OCI-LY3 (cell line): ENCODE results near the gene GRID1.

Experiments used
- H2AFZ ChIP-seq: fragments of 200-600, 300-600 bp; shearing (Covaris generic); 2 replicates; pipeline ENCODE4 v1.6.0; 2014; ENCODE audit warnings: antibody characterized with exemption, low read depth, low read length
- H3K27ac ChIP-seq: fragments of 200-600, 300-600 bp; sonication (generic); 2 replicates; pipeline ENCODE4 v1.5.1; 2014; ENCODE audit warnings: mild to moderate bottlenecking, low read length, moderate library complexity, mixed read lengths
- H3K27me3 ChIP-seq: fragments of 200-600, 300-600 bp; sonication (generic); 2 replicates; pipeline ENCODE4 v1.6.1; 2014; ENCODE audit warnings: low read depth, low read length, mixed read lengths
- H3K36me3 ChIP-seq: fragments of 200-600, 300-600 bp; sonication (generic); replicated peaks from 2 replicates; pipeline ENCODE3; 2014; ENCODE audit warnings: low read depth, low read length, mixed read lengths
- H3K4me1 ChIP-seq: fragments of 300-600, 200-600 bp; sonication (generic); 2 replicates; pipeline ENCODE4 v1.6.1; 2014; ENCODE audit warnings: low read length, mixed read lengths
- H3K4me2 ChIP-seq: fragments of 200-600, 300-600 bp; sonication (generic); 2 replicates; pipeline ENCODE4 v1.6.1; 2014; ENCODE audit warnings: low read length, mixed read lengths
- H3K4me3 ChIP-seq: fragments of 300-600, 200-600 bp; sonication (generic); 2 replicates; pipeline ENCODE4 v1.5.1; 2014; ENCODE audit warnings: antibody characterized with exemption, mild to moderate bottlenecking, low read length, moderate library complexity
- H3K79me2 ChIP-seq: fragments of 300-600, 200-600 bp; shearing (Covaris generic); 2 replicates; pipeline ENCODE4 v1.6.1; 2014; ENCODE audit warnings: mild to moderate bottlenecking, low read length, mixed read lengths
- H3K9ac ChIP-seq: fragments of 300-600, 200-600 bp; shearing (Covaris generic); 2 replicates; pipeline ENCODE4 v1.6.0; 2014; ENCODE audit warnings: mild to moderate bottlenecking, low read length, moderate library complexity
- H3K9me3 ChIP-seq: fragments of 200-600, 300-600 bp; shearing (Covaris generic); 2 replicates; pipeline ENCODE4 v1.6.1; 2014; ENCODE audit warnings: low read length, mixed read lengths; ENCODE audit not compliant: insufficient read depth
- H4K20me1 ChIP-seq: fragments of 200-600, 300-600 bp; sonication (generic); 2 replicates; pipeline ENCODE4 v1.6.1; 2016; ENCODE audit warnings: low read length, mixed read lengths; ENCODE audit not compliant: insufficient read depth
- CTCF ChIP-seq: fragments of 200-600, 300-600 bp; sonication (generic); IDR thresholded peaks from 2 replicates; pipeline ENCODE4 v1.5.1; 2014; ENCODE audit warnings: antibody characterized with exemption, low read length, low read depth
- EZH2phosphoT487 ChIP-seq: fragments of 200-600 bp; shearing (Covaris generic); IDR thresholded peaks from 2 replicates; pipeline ENCODE4 v1.6.1; 2018; ENCODE audit warnings: antibody characterized with exemption, mixed run types, low read depth

Gene GRID1

GRCh38 chr10:86247073-86247472, 119.5 kb downstream of the GRID1 start:
- no peaks in the 10 kb centered on the region for H4K20me1 ChIP-seq
- TF ChIP-seq EZH2phosphoT487 (no peak), CTCF (no peak)

GRCh38 chr10:86246279-86246940, 120.2 kb downstream of the GRID1 start:
- Histone ChIP-seq H3K4me3 (no peak overlapping the region), H4K20me1 (no peaks in the 10 kb centered on the region), H3K4me2 (no peak overlapping the region), H2AFZ (no peak overlapping the region), H3K27ac (no peak overlapping the region), H3K9me3 (no peaks in the 10 kb centered on the region), H3K36me3 (no peaks in the 10 kb centered on the region), H3K4me1 (no peaks in the 10 kb centered on the region), H3K27me3 (no peaks in the 10 kb centered on the region), H3K9ac (no peak overlapping the region), H3K79me2 (no peaks in the 10 kb centered on the region)
- TF ChIP-seq CTCF (no peak), EZH2phosphoT487 (no peak)

More at GRCh38 chr10:86247073-86247472, 119.5 kb downstream of the GRID1 start:
- Histone ChIP-seq H3K36me3 (no peaks in the 10 kb centered on the region), H3K4me2 (no peak overlapping the region), H2AFZ (no peak overlapping the region), H3K79me2 (no peaks in the 10 kb centered on the region), H3K4me3 (no peak overlapping the region), H3K9me3 (no peaks in the 10 kb centered on the region), H3K27ac (no peak overlapping the region), H3K4me1 (no peaks in the 10 kb centered on the region), H3K9ac (no peak overlapping the region), H3K27me3 (no peaks in the 10 kb centered on the region)

- Histone ChIP-seq H3K9ac (no peak overlapping the region), H3K4me2 (no peak overlapping the region), H4K20me1 (no peaks in the 10 kb centered on the region), H3K4me3 (no peak overlapping the region), H3K27me3 (no peaks in the 10 kb centered on the region), H2AFZ (no peak overlapping the region), H3K27ac (no peak overlapping the region), H3K9me3 (no peaks in the 10 kb centered on the region), H3K36me3 (no peaks in the 10 kb centered on the region), H3K79me2 (no peaks in the 10 kb centered on the region), H3K4me1 (no peaks in the 10 kb centered on the region)
- TF ChIP-seq CTCF = no peak
- TF ChIP-seq EZH2phosphoT487 = no peak
Observed at GRCh38 chr10:86245015-86245394, 121.6 kb downstream of the GRID1 start.

GRCh38 chr10:86244297-86245014, 122.1 kb downstream of the GRID1 start:
- H3K4me2 ChIP-seq = no peak overlapping the region
- no peaks in the 10 kb centered on the region for H3K36me3 ChIP-seq
- H3K27me3 ChIP-seq = no peaks in the 10 kb centered on the region
- no peak overlapping the region for H3K27ac ChIP-seq
- no peaks in the 10 kb centered on the region for H3K79me2 ChIP-seq
- TF ChIP-seq EZH2phosphoT487 (no peak), CTCF (no peak)
- H3K9me3 ChIP-seq = no peaks in the 10 kb centered on the region
- H3K4me3 ChIP-seq = no peak overlapping the region
- no peak overlapping the region for H2AFZ ChIP-seq
- H3K9ac ChIP-seq = no peak overlapping the region
- no peaks in the 10 kb centered on the region for H3K4me1 ChIP-seq
- no peaks in the 10 kb centered on the region for H4K20me1 ChIP-seq
